DMS153 treated with DMSO at 0.1 percent for 48 hours (cell line): ENCODE data around the gene SLC6A6.
A peak's percentile ranks its signal among the peaks of the same experiment; 100 is the strongest.
"Not testable (repeated sequence)": the region's sequence is repeated elsewhere in the genome, so short reads cannot be mapped to it uniquely, and the experiment has no call there.

Experiments
- DNase-seq: peaks from one replicate; lab custom pipeline; 2025; ENCODE audit not compliant: unreplicated experiment; lab: John Stamatoyannopoulos, UW

SLC6A6 gene

DNA sequence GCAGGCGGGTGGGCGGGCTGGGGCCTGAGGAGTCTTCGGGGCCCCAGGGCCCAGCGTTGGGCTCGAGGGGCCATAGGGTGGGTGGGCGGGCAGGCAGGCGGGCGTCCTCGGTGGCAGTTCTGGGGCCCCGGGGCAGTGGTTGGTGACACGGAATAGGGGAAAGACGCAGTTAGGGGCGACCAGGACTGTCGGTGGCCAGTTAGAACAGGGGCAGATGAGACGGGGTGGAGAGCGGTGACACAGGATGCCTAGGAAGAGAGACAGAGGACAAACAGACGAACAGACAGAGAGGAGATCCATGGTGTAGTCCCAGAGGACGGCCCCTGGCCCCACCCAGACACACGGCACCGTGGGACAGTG lies 101.3 kb downstream of the SLC6A6 start:
- DNase-seq: no peak

DNA sequence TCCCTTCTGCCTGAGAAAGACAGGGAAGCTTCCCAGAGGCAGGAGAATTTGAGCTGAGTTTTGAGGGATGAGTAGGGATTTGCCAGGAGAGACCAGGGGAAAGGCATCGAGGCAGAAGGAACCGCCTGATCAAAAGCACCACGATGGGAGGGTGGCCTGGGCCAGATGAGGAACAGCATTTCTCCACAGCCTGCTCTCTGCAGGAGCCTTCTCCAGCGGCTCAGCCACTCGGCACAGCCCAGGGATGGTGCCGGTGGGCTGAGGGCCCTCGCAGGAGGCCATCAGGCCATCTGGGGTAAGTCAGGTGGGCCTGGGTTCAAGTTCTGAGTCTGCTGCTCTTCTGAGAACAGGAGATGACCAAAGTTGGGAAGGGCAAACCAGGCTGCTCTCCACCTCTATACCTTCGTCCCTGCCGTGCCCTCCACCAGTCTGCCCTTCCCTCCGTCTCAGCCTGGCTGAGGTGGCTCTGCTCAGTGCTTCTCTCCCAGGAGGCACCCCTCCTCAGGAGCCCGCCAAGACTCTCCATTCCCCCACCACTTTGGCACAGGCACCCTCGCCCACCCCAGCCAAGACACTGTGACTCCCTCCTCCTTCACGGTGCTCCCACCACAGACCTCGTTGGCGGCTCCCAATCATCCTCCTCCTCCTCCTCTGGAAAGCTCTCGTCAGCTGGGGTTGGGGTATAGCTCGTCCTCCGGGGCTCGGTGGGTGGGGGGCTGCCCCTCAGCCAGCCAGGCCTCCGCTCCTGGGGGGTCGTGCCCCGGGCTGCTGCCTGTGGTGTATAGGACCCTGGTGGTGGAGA lies 102.8 kb downstream of the SLC6A6 start:
- no peak for DNase-seq

DNA sequence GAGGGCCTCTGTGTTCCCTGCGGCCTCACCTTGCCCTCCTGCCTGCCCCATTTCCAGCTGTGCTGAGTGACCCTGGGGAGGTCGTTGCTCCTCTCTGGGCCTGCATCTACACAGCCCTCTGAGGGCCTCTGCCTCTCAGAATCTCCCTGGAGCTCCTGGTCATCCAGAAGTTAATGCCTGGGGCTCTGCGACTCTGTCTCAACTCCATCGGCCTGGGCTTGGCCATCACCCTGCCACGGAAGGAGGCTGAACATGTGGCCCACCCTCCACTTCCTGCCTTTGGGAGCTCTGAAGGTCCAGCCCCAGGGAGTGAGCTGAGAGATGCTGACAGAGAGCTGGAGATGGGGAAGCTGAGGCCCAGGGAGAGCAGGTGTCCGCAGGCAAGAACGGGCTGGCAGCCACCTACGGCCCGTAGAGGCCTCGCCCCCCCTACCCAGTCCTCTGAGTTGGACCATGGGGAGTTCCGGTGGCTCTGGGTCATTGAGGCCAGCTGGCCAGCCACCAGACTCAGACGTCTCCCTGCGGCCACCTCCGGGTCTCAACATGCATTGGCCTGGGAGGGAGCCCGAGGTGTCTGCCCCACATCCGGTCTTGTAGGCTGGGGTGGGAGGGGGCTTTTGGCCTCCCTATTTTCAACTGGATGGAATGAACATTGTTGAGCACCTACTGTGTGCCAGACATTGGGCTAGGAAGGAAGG lies 103.5 kb downstream of the SLC6A6 start:
- DNase-seq: no peak

DNA sequence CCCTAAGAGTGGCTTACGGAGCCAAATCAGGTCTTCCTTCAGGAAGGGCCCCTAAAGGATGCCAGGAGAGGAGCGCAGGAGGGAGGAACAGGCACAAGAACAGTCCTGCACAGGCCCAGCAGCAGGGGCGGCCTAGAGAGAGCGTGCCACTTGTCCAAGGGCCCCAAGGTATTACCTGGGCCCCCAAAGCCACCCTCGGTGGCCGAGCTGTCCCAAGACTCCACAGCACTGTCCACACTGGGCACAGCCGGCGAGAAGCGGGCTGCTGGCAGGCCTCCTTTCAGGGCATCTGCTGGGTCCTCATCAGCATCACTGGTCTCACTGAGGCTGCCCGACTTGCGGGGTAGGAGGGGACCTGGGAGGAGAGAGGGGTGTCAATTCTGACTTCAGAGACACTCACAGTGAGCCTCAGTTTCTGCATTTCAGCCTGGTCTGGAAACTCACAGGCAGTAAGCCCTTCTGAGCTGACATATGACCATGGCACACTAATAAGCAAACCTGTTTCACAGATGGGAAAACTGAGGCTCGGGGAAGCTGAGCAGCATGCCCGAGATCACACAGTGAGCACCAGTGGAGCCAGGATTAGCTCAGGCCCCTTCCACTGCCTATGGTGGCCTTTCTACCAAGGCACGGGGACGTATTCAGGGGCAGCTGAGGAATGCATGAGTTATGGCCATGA lies 104.4 kb downstream of the SLC6A6 start:
- no peak for DNase-seq

DNA sequence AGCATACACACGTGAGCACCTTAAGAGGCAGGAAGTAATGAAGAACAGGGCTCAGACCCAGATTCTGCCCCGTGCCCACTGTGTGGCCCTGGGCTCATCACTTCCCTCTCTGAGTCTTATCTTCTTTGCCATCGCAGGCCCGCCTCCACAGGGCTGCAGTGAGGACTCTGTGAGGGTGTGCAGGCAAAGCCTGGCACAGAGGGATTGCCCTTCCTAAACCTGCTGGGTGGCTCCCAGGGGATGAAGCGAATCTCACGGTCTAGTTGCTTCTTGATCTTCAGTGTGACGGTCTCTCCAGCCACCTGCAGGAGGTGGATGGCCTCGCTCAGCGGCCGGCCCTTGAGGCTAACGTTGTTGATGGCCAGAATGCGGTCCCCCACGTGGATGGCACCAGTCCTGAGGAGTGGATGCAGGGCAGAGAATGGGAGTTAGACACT lies 104.9 kb downstream of the SLC6A6 start:
- DNase-seq: no peak

DNA sequence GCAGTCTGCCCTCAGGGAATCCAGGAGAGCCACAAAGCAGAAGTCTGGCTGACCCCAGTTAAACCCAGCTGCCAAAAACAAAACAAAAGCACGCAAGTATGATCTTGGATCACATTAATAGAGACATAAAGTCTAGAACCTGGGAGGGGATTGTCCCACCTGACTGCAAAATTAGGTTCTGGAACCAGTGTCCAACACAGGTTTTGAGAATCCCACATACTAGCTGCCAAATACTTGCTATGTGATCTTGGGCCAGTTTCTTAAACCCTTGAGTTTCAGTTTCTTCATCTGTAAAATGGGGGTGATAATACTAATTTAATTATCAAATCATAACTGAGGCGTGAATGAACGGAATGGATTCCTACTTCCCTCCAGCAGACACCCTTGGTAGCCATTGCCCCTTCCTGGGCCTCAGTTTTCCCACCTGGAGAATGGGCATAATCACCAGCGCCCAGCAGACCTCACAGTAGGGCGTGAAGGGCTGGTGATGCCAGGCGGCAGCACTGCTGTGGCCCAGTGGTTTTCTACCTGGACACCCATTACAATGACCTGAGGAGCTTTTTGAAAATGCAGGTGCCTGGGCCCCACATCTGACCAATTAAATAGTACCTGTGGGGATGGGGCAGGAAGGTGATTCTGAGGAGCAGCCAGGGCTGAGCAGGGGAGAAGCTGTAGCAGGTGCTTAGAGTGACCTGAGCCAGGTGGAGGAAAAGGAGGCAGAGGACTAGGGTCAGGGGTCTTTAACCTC lies 105.5 kb downstream of the SLC6A6 start:
- DNase-seq: no peak

DNA sequence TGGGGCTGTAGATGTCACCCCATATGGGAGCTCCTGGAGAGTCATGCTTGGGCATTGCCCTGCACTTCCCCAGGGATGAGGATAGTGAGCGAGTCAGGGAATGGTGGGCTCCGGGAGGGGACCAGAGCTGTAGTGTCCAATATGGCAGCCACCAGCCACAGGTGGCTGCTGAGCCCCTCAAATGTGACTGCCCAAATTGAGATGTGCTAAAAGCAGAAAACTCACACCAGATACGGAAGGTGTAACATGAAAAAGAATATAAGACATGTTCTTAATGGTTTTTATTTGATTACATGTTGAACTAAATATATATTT lies 106.1 kb downstream of the SLC6A6 start:
- no peak for DNase-seq

DNA sequence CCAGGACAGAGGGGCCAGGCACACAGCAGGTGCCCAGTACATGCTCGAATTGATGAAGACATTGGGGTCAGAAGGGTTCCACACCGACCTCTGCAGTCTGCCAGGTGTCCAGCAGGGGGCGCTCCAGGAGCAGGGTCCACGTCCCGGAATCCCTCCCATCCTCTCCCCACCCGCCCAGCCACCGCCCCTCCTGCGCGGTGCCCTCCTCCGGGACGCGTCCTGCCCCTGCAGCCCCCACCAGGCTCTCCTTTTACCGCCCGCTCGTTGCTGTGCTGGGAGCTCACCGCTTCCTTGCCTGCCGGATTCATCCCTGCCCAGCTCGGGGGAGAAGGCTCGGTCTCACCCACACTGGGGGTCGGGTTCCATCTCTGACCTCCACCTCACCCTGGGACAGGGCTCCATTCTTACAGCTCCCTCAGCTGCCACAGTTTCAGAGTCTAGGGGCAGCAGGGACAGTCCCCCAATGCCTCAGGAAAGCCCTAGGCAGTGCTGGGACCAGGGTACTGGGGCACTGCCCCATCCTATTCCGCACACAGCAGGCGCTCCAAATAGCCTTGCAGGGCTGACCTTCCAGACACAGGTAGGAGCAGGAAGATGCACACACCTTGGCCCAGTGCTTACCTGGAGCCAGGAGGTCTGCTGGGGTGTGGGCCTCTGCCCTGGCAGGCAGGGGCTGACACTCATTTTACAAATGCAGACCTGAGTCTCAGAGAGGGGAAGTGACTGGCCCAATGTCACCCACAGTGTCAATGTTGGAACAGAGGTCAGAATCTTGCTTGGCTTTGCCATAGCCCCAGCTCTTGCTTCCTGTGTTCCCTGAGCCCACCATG lies 106.8 kb downstream of the SLC6A6 start:
- peak; percentile 1 for DNase-seq

DNA sequence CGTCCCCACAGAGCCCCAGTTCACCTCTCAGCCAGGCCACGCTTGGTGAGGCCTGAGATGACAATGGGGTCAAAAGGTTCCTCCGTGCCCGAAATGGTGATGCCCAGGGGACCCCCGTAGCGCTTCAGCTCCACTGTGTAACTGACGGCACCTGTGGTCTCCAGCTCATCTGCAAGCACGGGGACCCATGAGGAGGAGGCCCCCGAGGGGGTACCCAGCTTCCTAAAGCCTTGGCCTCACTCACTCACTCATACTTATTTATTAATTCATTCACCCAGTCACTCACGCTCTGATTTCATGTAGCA lies 107.3 kb downstream of the SLC6A6 start:
- DNase-seq: no peak

DNA sequence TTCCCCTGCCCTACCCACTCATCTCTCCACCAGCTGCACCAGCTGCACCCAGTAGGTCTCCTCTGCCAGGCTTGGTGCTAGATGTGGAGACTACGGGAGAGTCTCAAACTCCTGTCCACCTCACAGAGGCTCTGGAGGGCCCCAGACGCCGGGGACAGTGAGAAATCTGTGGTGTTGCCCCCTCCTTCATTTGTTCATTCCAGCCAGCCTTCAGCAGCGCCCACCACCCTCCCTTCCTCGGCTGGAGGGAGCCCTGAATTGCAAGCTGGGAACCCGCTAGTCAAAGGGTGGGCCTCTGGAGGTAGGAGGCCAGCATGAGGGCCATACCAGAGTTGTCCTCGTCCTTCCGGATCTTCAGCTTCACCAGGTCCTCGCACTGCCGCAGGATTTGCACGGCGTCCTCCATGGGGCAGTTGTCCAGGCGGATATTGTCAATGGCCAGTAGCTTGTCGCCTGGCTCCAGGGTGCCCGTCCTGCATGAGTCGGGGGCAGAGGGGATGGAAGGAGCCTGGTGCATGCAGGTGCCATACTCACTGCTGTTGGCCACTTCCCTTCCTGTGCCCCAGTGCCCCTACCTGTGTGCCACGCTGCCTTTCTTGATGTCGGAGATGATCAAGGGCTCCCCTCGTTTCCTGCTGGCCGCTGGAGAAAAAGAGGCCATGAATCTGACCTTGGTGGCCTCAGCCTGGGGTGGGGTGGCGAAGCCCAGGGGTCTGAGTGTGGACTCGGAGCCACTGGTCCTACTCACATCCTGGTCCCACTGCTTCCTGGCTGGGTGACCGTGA lies 108.6 kb downstream of the SLC6A6 start:
- DNase-seq: no peak

DNA sequence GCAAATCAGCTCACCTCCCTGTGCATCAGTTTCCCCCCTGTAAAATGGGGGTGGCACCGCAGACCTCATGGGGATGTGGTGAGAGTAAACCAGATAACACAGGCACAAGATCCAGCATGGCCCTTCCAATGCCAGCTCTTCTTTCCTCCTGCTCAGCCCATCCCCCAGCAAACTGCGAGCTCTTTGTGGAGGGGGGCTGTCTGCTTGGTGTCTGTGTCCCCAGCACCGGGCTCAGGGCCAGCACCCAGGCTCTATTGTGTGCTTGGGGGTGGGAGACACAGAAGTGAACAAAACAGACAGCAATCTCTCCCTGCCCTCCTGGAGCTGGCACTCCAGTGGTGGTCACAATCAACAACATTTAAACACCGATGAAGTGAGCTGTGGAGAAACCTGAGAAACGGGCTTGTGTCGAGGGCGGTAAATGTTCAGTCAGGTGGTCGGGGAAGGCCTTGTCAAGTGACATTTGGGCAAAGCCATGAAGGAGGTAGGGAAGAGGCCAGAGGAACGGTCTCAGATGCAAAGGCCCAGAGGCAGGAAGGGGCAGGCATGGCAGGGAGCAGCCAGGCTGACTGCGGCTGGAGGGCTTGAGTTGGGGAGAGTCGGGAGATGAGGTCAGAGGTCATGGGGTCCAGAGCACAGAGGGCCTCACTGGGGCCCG lies 109.3 kb downstream of the SLC6A6 start:
- DNase-seq: no peak

DNA sequence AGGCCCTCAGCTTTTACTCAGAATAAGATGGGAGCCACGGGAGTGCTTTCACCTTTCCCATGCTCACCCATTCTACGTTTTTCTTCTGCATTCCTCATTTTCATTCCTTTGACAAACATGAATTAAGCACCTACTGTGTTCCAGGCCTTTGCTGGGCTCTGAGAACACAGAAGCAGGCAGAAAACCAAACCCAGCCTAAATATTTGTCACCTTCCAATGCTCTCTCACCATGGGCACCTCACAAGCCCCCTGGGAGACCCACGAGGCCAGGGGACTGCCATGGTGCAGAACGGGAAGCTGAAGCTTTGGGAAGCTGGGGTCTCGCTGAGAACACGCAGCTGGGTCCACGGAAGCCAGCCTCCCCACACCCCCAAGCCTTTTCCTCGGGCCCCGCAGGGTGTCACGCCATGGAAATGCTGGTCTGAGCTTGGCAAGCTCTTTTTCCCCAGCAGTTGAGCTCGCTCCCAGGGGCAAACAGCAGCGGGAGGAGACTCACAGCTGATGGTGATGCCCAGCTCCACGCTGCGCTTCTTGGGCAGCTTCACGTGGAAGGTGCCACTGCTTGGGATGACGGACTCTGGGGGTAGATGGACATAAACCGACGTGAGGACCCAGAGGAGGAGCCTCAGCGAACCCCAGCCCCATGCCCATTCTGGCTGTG lies 110.0 kb downstream of the SLC6A6 start:
- no peak for DNase-seq

DNA sequence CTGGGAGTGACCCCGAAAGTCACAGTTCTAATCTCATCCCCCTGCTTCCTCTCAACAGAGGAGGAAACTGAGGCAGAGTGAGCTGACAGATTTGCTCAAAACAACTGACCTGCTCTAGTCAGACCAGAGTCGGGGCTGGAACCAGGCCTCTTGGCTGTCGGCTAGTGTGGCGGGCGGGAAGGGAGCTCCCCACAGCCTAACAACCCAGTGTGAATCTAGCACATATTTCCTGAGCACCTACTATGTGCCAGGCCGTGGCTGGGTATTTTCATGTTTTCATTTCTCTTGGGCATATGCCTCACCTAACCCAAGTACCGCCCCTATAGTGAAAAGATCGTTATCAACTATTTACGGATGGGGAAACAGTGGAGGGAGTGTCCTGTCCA lies 110.5 kb downstream of the SLC6A6 start:
- DNase-seq: no peak

DNA sequence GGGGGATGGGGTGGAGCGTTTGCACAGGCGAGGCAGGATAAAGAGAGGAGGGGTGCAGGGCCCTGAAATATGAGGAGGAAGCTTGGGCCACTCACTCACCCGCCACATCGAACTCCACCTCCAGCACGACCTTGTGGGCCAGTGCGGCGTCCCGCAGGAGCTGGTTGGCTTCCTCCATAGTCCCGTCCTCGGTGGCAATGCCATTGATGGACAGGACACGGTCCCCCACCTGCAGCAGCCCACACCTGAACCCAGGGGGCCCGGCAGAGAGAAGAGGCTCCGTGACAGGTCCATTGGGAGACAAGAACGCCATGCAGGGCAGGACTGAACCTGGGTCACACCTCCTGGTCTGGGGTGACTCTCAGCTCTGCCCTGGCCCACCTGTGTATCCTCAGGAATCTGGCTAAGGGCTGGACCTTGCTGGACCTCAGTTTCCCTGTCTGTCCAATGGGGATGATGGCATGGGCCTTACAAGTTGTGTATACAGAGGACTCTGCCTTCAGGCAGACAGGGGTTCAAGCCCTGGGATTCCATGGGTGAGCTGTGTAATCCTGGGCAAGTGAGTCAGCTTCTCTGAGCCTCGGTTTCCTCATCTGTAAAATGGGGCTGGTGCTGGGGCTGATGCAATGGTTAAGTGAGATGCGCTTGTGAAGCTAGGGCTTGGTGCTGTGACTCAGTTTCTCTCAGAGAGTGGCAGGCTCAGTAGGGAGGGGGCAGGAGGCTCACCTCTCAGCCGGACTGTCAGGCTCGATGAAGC lies 111.3 kb downstream of the SLC6A6 start:
- no peak for DNase-seq

DNA sequence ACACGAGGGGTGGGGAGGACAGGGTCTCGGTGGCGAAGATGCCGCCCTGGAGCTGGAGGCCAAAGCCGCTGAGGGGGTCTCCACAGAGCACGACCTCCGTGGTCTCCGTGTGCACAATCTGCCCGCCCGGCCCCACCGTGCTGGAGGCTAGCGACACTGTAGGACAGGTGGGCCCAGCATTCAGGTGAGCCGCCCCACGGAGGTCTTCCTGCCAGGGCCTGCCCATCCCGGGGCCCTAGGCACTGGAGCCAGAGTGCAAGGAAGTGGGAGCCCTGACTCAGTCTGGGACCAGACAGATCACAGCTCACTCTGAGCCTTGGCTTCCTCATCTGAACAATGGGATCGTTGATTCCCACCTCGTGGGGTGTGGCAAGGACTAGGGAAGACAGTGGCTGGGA lies 111.9 kb downstream of the SLC6A6 start:
- no peak for DNase-seq

DNA sequence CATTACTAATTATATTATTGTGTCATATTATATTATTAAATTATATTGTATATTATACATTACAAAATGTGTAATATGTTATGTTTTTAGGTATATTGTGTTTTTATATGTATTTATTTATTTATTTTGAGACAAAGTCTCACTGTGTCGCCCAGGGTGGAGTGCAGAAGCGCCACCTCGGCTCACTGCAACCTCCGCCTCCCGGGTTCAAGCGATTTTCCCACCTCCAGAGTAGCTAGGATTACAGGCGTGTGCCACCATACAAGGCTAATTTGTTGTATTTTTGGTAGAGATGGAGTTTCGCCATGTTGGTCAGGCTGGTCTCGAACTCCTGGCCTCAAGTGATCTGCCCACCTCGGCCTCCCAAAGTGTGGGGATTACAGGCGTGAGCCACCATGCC lies 113.1 kb downstream of the SLC6A6 start:
- not testable (repeated sequence) for DNase-seq

DNA sequence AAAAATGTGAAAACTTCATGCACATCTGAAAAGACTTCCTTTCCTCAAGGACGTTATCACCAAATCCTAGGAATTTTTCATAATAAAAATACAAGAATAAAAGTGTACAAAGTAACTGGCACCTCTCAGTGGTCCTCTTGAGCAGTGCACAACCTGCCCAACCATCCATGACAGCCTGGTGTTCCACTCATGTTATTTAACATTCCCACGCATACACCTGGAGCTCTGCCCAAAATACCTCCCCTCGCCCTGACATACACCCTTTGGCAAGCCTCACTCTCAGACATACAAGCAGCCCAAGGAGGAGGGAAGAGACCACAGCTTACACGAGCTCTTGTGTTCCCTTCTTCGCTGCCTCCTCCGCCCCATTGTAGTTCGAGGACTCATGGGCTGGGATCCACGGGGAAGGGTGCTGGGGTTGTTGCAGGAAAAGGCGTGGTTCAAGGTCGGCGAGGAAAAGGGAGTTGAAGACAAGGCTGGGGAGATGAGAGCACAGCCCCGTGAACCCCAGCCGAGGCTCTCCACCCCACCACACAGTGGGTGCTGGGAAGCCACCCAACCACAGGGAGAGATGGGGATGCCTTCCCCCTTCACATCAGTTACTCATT lies 114.4 kb downstream of the SLC6A6 start:
- no peak for DNase-seq
